ENCODE measurements around the gene DIP2C.
A peak's percentile ranks its signal among the peaks of the same experiment; 100 is the strongest.

The DIP2C gene

DNA sequence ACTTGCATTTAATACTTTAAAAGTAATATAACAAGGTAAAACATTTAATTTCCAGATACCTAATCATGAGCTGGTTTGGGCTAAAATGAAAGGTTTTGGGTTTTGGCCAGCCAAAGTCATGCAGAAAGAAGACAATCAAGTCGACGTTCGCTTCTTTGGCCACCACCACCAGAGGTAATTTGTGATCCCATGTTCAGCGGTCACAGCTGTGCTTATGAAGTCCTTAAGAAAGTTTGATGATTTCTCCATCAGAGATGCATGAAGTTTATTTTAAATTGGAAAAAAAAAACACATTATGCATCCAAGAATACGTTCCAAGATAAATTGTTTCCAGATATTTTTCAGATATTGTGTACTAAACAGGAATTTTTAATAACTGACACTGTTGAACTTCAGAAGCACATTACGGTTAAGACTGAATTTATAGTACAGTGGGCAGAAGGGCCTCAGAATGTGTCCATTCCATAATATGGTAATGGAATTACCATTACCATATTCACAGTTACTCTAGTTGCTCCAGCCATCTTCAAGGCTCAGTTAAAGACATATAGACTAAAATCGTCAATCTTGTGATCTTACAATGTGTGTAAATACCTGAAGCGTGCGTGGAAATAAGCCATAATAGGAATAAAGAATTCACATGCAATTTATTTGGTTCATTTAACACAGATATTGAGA is 447.4 kb downstream of the DIP2C start:
- no peak for DNase-seq

DNA sequence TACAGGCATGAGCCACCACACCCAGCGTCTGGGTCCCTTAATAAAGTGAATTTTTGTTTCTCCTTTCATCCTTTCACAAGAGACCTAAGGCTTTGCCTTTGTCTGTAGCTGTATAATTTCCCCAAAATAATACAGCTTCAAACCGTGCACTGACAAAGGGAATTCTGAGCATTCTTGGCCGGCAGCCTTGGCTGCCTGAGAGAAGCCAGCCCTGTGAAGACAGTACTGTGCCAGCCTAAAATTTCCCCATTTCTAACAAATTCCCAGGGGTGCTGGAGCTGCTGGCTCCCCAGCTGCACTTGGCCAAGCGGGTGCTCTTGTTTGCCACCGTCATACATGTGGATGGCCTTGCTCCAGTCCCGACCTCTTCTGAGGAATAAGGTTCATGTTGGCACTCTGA is 448.0 kb downstream of the DIP2C start:
- no peak for DNase-seq

DNA sequence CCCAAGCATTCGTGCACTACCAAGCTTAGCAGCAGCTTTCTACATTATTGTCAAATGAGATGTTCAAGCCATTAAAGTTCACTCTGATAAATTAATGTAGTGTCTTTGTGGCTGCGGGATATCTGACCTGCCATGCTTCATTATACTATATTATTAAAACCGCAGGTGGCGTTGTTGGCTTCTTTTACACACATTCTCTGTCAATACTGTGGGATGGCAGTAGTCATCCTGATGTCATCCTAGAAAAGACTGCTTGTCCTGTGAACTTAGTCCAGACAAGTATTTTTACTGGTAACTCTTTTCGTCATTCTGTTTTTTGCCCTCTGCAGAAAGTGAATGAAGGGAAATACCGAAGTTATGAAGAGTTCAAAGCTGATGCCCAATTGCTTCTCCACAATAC is 450.4 kb downstream of the DIP2C start:
- no peak for DNase-seq

DNA sequence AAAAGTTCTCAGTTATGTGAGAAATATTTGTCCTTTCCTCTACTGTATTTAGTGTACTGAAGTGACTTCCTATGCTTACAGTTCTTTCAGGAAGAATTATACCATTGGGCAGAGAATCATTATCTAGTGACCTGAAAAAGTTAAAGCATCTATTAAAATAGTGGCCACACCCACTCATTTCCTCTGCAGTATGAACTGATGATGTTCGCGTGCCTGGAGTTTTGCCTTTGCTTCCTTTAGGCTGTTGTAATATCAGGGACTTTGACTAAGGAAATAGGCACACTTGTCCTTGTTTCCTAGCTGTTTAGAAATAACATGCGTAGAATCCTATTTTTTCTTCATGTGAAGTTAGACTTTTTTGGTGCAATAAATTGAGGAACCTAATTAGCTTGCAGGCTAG is 453.6 kb downstream of the DIP2C start:
- no peak for DNase-seq

DNA sequence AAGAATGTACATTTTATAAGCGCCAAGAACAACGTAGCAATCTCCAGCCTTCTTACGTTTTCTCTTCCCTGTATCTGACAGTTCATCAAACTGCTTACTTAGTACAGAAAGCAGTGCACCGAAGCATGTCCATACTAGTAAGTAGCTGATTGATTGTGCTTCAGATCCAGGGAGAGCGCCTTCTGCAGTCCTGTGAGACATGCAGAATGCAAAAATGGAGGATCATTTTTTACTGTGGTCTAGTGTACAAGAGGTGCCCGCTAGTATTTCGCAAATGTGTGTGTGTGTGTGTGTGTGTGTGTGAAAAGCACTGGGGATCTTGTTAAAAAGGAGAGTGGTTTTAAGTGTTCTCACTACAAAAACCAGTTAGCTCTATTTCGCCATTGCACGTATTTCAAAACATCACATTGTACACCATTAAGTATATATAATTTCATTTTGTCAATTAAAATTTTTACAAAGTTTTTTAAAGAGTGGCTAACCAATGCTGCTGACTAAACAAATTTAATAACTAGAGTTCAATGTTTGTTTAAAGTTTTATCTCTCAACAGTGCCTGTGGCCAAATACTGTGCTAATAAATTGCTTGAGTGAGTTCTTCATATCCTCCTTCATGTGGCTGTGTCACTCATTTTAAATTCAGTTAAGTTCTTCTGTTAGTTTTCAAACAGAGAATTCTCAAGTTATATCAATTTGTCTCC is 454.6 kb downstream of the DIP2C start:
- DNase-seq: no peak

DNA sequence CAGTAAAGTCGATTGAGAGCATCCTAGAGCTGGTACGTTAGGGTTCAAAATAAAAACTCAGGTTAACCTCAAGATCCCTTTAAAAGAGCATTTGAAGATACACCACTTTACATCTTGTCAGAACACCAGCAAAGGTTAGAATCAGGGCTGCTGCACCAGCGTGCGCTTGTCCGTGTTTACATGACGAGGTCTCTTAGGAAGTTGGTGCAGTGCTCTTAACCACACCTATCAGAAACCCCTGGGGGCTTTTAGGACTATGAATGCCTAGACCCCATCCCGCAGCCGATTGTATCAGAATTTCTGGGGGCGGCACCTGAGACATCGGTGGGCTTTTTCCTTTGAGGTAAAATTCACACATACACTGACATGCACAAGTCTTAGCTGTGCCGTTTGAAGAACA is 456.6 kb downstream of the DIP2C start:
- DNase-seq: no peak

DNA sequence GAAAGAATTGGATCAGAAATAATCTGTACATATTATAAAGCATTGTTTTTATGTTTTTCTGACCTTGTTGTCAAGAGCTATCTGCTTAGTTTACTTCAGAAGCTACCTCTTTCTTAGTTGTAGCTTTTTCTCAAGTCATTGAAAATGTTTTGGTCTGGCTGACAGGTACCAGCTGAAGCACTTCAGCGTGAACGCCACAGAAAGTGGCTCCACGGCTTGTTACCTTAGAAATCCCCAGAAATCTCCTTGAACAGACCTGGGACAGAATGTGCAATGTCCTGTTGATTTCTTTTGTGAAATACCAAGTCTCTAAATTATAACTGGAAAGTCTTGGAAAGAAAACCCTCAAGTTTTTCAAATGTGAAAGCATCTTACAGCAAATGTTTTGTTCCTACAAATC is 457.4 kb downstream of the DIP2C start:
- no peak for DNase-seq

DNA sequence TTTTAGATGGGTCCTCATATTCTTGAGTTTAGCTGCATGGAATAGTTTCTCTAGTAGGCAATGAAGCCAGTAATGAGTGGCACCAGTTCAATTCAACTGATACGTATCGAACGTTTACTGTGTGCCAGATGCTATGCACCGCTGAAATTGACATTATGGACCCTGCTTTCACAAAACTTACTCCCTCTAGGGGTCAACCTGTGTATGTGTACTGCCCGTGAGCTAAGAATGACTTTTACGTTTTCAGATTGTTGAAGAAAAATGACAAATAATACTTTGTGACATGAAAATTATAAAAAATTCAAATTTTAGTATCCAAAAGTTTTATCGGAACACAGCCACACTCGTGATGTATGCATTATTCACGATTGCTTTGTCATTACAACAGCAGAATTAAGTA is 458.7 kb downstream of the DIP2C start:
- DNase-seq: peak; percentile 17 to 20

DNA sequence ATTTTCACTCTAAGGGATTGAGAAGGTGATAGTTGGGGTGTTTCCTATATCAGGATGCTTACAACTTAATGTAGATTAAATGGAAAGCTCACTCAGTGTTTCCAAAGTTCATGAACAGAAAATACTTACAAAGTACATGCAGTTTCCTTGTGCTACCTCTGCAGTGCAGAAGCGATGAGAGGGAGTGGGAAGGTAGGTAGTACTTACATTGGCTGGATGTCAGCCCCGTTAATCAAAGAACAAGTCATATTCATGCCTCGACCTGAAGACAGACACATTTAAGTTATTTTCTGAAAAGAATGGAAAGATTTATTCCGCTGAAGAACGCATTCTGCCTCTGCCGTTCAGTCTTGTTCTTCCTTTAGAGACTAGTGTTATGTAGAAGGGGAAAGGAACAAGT is 461.1 kb downstream of the DIP2C start:
- no peak for DNase-seq

DNA sequence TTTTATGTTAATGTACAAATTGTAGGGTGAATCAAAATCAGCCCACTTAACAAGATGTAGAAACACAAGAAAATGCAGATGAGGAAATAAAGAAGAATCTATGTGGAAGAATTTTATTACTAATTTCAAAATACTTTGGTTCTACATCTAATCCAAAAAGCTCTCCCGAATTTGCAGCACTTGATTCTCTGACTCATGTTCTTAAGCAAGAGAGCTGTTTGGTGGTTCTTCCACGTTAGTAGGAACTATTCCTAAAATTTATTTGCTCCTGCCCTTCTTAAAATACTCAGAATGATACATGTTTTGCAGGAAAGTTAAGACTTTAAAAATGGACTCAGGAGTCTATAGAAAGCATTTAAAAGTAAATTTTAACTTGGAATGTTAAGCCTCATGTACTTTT is 462.5 kb downstream of the DIP2C start:
- DNase-seq: no peak

DNA sequence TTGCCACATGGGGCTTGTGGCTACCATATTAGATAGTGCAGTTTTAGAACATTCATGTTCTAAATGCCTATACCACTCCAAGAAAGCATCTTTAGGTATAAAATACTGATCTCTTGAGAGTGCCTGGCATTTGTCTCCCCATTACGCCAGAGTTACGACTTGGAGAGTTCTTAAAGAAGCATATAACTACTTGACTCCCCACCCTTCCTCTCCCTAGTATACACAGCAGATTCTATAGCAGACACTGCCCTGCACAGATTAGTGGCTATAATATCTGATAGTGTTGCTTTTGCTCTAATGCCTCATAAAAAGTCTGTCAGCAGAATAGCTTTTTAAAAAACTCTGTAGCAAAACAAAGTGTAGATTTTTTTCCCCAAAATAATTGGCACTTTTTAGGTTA is 463.4 kb downstream of the DIP2C start:
- no peak for DNase-seq

DNA sequence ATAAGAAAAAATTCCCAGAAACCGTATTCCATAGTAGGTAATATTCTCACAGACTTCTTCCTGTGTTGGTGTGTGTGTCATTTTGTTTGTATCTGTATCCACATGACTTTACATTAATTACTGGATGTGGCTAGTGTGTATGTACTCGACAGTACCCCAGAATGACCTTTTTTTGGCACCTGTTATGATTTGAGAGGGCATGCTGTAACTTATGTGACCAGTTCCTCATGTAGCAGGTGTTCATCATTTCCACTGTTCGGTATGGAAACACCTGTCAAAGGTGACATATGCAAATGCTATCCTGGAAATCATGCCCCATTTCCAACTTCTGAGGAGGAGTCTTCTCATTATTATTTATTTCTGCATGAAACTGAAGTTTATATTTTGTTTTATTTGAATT is 464.9 kb downstream of the DIP2C start:
- DNase-seq: no peak

Measured in AML-193 (cell line).